Stomach (tissue), 4 donors: ENCODE data around the gene COQ8B.
A peak's percentile ranks its signal among the peaks of the same experiment; 100 is the strongest.

Experiments
- CTCF ChIP-seq, 7 experiments: fragments of 450-650 bp in 4 of 7; fragments of 200-600 bp in 3 of 7; sonication (generic) in 3 of 7; IDR thresholded peaks; one replicate each; pipeline ENCODE4 v1.5.1; 2016 to 2019; ENCODE audit warnings: antibody characterized with exemption in 7 of 7, control low read depth in 2 of 7, mild to moderate bottlenecking in 1 of 7
- POLR2A ChIP-seq, 4 donors: fragments of 450-650 bp; IDR thresholded peaks; one replicate each; pipeline ENCODE4 v1.6.1; 2016; ENCODE audit warnings: antibody characterized with exemption in 4 of 4, control low read depth in 2 of 4, mild to moderate bottlenecking in 1 of 4, moderate library complexity in 1 of 4
- POLR2AphosphoS5 ChIP-seq, 3 donors: sonication (generic); formaldehyde crosslinking; IDR thresholded peaks; one replicate each; pipeline ENCODE4 v1.6.1; 2016; ENCODE audit warnings: antibody characterized with exemption in 3 of 3

GRCh38 chr19:40716482-40717324 is at the start of gene COQ8B, which contains the start of gene ITPKC:
- peak in 2 of 4 donors; percentile 58 to 60 for TF ChIP-seq POLR2A (IDR thresholded peaks at IDR 0.05)
- peak in 1 of 7 experiments; percentile 29 for TF ChIP-seq CTCF (IDR thresholded peaks at IDR 0.05)
- TF ChIP-seq POLR2AphosphoS5 (IDR thresholded peaks at IDR 0.05), result peak; percentile 76 to 97 (median 95)
